HCT116 (cell line): ENCODE measurements around the gene LCAT. TPM values are rescaled to one million over a fixed set of nuclear protein-coding genes. Genes with fewer than 3 reads are reported as not detected.

Source experiments
- CTCF ChIP-seq, 3 experiments: fragments of 200-600 bp in 1 of 3; sonication (generic) in 1 of 3; IDR thresholded peaks in 2 of 3; conservative IDR thresholded peaks in 1 of 3; 2 replicates each; pipeline ENCODE4 v1.5.1; 2012 to 2017; ENCODE audit warnings: low read depth in 2 of 3, low read length in 2 of 3, antibody characterized with exemption in 1 of 3, borderline replicate concordance in 1 of 3, control low read depth in 1 of 3, mild to moderate bottlenecking in 1 of 3, mixed read lengths in 1 of 3, mixed run types in 1 of 3, moderate library complexity in 1 of 3; ENCODE audit not compliant: insufficient read depth in 1 of 3
- EZH2phosphoT487 ChIP-seq: fragments of 200-600 bp; IDR thresholded peaks from 2 replicates; pipeline ENCODE4 v1.6.1; 2018; ENCODE audit warnings: antibody characterized with exemption, borderline replicate concordance
- JUND ChIP-seq: IDR thresholded peaks from 2 replicates; pipeline ENCODE4 v1.6.1; 2012
- SRF ChIP-seq: IDR thresholded peaks from 2 replicates; pipeline ENCODE4 v1.6.1; 2012; ENCODE audit warnings: low read depth
- TCF7L2 ChIP-seq: IDR thresholded peaks from 2 replicates; pipeline ENCODE4 v1.7.0; 2011; ENCODE audit warnings: borderline replicate concordance, inconsistent platforms; ENCODE audit not compliant: insufficient read depth, insufficient read length; ENCODE audit errors: extremely low read depth
- YY1 ChIP-seq: IDR thresholded peaks from 2 replicates; pipeline ENCODE4 v1.6.1; 2011; ENCODE audit warnings: low read length, low read depth, moderate library complexity, mild to moderate bottlenecking; ENCODE audit not compliant: insufficient replicate concordance; ENCODE audit errors: extremely low read depth
- ZFX ChIP-seq: fragments of 450-650 bp; IDR thresholded peaks from 2 replicates; pipeline ENCODE4 v1.6.1; 2017
- total RNA-seq: library from RNA; stranded (reverse); gene quantifications from one replicate; pipeline ENCODE4 v1.2.1, GENCODE V29; 2021; ENCODE audit not compliant: unreplicated experiment
- TF ChIP-seq, protein P1 (sequence below): IDR thresholded peaks from 2 replicates; pipeline ENCODE4 v1.6.1; 2012
- TF ChIP-seq, protein P2 (sequence below): IDR thresholded peaks from 2 replicates; pipeline ENCODE4 v1.6.1; 2011; ENCODE audit warnings: mild to moderate bottlenecking, low read length, moderate library complexity; ENCODE audit not compliant: insufficient replicate concordance; ENCODE audit errors: extremely low read depth

The LCAT gene
- total RNA-seq, 1 experiment from 2014 or later: 17.6 TPM

DNA sequence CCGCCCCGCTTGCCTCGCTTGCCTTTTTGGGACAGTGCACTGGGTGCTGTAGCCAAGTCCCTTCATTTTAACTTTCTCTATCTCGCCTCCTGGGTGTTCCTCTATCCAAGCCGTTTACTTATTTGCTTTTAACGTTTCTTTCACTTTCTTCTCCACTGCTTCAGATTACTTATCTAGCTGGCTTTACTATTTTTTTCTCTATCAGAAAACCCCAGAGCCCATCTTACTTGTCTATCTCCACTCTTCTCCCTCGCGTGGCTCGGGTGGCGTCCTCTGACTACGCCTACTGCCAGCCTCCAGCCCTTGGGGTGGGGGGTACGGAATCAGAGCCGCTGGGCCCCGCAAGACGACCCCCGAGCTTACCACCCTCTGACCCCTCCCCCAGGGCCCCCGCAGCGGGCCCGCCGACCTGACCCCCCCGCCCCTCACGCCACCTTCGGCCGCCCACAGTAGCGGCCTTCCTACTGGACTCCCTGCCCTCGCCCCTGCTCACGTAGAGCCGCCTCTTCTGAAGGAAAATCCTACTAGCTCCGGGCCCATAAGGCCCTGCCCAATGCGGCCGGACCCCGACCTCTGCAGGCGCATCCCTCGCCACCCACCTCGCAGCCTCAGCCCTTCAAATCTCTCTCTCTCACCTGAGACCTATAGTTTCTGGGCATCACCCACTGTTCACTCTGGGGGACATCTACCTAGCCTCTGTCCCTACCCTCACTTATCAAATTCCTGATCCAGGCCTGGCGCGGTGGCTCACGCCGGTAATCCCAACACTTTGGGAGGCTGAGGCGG, 25.5 kb upstream of the LCAT start (continued):
- no peak for TF ChIP-seq EZH2phosphoT487
- TF ChIP-seq JUND: no peak
- no peak for TF ChIP-seq TCF7L2
- TF ChIP-seq, protein P1, sequence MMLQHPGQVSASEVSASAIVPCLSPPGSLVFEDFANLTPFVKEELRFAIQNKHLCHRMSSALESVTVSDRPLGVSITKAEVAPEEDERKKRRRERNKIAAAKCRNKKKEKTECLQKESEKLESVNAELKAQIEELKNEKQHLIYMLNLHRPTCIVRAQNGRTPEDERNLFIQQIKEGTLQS: no peak
- no peak for TF ChIP-seq ZFX
- no peak for TF ChIP-seq SRF
- TF ChIP-seq YY1: no peak
- TF ChIP-seq, protein P2, sequence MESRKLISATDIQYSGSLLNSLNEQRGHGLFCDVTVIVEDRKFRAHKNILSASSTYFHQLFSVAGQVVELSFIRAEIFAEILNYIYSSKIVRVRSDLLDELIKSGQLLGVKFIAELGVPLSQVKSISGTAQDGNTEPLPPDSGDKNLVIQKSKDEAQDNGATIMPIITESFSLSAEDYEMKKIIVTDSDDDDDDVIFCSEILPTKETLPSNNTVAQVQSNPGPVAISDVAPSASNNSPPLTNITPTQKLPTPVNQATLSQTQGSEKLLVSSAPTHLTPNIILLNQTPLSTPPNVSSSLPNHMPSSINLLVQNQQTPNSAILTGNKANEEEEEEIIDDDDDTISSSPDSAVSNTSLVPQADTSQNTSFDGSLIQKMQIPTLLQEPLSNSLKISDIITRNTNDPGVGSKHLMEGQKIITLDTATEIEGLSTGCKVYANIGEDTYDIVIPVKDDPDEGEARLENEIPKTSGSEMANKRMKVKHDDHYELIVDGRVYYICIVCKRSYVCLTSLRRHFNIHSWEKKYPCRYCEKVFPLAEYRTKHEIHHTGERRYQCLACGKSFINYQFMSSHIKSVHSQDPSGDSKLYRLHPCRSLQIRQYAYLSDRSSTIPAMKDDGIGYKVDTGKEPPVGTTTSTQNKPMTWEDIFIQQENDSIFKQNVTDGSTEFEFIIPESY: no peak
- TF ChIP-seq CTCF (IDR thresholded peaks at IDR 0.05 in 2 of 3, conservative IDR thresholded peaks at IDR 0.05 in 1 of 3; ENCODE audit: borderline replicate concordance in 1 of 3, insufficient read depth in 1 of 3, low read depth in 2 of 3, low read length in 2 of 3): no peak
- TF ChIP-seq, all 23 proteins: peak for 0
